ENCODE data around the gene ROBO1.

DNA sequence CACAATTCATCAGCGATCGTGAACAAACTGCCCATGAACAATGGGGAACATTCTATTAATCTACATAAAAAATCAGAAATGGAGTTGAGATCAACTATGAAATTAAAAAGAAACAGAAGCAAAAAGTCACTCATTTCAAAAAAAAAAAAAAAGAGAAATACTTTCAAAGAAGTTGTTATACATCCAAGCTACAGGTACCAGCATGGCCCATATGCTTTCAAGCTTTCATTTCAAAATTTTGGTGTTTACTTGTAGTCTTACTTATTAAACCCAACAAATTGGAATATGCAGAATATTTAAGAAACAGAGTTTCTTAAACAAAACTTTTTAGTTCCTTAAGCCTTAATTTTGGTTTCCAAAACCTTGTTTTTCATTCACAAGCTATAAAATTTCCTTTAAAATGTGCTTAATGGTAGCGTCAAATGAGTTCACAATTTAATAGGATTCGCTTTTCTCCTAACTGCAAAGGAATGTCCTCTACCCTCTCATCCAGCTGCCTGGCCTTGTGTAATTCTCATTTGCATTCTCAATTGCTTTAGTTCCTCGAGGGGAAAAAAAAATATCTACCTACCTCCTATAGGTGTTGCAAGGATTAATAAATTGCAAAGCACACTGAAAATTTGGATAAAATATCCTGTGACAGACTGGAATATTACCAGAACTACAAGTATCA, 565.2 kb downstream of the ROBO1 start:
- TF ChIP-seq EZH2 (IDR thresholded peaks at IDR 0.05): no peak
- no peak for TF ChIP-seq CTCF (IDR thresholded peaks at IDR 0.05)
- no peak for TF ChIP-seq EZH2phosphoT487 (IDR thresholded peaks at IDR 0.05)
